GM12891 (cell line): Measurements from ENCODE around the gene UTY.

Source experiments
- POLR2A ChIP-seq: IDR thresholded peaks from 2 replicates; pipeline ENCODE4 v1.6.1; 2011; ENCODE audit warnings: low read depth, low read length, control low read depth
- POLR2AphosphoS5 ChIP-seq: IDR thresholded peaks from 2 replicates; pipeline ENCODE4 v1.6.1; 2011; ENCODE audit warnings: low read depth, low read length, control low read depth
- POU2F2 ChIP-seq: IDR thresholded peaks from 2 replicates; pipeline ENCODE4 v1.6.1; 2011; ENCODE audit warnings: low read depth, mild to moderate bottlenecking, control low read depth, low read length, moderate library complexity
- SPI1 ChIP-seq: IDR thresholded peaks from 2 replicates; pipeline ENCODE4 v1.6.1; 2011; ENCODE audit warnings: low read depth, low read length, control low read depth
- TAF1 ChIP-seq: IDR thresholded peaks from 2 replicates; pipeline ENCODE4 v1.6.1; 2011; ENCODE audit warnings: low read depth, low read length, control low read depth

DNA sequence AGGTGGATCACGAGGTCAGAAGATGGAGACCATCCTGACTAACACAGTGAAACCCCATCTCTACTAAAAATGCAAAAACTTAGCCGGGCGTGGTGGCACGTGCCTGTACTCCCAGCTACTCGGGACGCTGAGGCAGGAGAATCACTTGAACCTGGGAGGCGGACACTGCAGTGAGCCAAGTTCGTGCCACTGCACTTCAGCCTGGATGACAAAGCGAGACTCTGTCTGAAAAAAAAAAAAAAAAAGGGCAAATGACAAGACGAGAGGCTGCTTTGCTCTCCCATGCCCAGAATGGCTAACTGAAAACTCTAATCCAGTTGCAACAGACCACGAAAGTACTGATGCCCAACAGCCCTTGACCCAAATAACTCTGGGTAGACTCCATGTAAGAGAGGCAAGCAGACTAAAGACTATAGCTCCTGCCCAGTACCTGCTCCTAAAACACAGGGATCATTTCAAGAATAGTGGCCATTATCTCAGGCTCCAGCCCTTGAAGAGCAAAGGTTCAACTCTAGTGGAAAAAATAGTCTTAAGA, 29.2 kb downstream of the UTY start:
- no peak for TF ChIP-seq POLR2A
- no peak for TF ChIP-seq POLR2AphosphoS5
- TF ChIP-seq TAF1, result no peak
- no peak for TF ChIP-seq POU2F2
- TF ChIP-seq SPI1, result no peak
